ENCODE measurements around the gene TTC9B.

Gene TTC9B

DNA sequence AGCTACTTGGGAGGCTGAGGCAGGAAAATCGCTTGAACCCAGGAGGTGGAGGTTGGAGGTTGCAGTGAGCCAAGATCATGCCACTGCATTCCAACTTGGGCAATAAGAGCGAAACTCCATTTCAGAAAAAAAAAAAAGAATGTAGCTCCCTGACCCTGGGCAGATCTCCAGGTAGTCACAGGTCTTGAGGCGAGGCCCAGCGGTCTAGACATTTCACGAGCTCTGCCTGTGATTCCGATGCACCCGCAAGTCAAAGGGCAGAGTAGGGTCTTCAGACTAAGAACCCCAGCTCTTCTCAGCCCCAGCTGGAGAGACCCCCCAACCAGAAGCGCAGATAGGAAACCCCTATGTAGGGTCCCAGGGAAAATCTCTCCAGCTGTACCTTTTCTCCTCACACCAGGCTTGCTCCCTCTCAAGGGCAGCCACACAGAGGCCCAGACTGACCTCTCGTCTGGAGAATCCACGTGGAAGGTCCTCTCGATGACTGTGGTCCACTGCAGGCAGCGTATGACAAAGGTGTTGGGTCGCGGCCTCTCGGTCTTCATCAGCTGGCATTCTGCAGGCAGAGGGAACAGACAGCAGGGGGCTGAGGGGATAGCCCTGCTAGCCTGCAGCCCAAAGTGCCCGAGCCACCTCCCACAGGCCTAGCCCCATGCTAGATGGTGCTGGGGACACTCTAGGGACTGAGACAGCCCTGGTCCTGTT lies 36.7 kb upstream of the TTC9B start:
- Mint-ChIP-seq H3K36me3 (ENCODE audit: low read depth) (peaks cover 77% of the 10 kb centered on the region), H3K4me1 (ENCODE audit: low read depth) (peaks cover 21% of the 10 kb centered on the region)

GRCh38 chr19:40253611-40254092 lies 35.5 kb upstream of the TTC9B start:
- Mint-ChIP-seq H3K27me3 (no peaks in the 10 kb centered on the region), H3K4me1 (ENCODE audit: low read depth) (peaks cover 17% of the 10 kb centered on the region), H3K36me3 (ENCODE audit: low read depth) (peaks cover 80% of the 10 kb centered on the region), H3K4me3 (no peak overlapping the region), H3K9me3 (no peaks in the 10 kb centered on the region), H3K27ac (no peak overlapping the region)
- no peak for DNase-seq

More for the DNA sequence above, 36.7 kb upstream of the TTC9B start:
- no peak overlapping the region for H3K4me3 Mint-ChIP-seq
- H3K27ac Mint-ChIP-seq, result no peak overlapping the region
- H3K27me3 Mint-ChIP-seq, result no peaks in the 10 kb centered on the region
- no peak for DNase-seq
- H3K9me3 Mint-ChIP-seq, result no peaks in the 10 kb centered on the region

DNA sequence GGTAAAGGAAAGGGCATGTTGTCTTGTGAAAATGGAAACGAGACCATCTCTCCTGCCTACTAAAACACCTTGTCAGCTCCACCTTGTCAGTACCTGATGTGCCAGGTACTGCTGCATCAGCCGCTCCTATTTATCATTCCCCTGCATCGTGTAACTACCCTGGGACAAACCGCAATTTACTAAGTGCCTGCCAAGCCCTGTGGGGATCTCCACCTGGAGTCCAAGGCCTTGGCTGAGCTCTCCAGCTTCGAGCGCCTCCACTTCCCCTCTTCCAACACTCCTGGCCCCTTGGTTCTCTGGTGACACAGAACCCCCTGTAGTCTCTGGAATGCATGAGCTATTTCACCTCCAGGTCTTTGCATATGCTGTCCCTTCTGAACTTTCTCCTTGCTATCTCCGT lies 34.2 kb upstream of the TTC9B start:
- Mint-ChIP-seq H3K27me3 (no peaks in the 10 kb centered on the region), H3K4me3 (no peak overlapping the region), H3K27ac (peak overlapping the region; percentile 22), H3K36me3 (ENCODE audit: low read depth) (peaks cover 86% of the 10 kb centered on the region), H3K9me3 (no peaks in the 10 kb centered on the region), H3K4me1 (ENCODE audit: low read depth) (peaks cover 15% of the 10 kb centered on the region)
- no peak for DNase-seq

DNA sequence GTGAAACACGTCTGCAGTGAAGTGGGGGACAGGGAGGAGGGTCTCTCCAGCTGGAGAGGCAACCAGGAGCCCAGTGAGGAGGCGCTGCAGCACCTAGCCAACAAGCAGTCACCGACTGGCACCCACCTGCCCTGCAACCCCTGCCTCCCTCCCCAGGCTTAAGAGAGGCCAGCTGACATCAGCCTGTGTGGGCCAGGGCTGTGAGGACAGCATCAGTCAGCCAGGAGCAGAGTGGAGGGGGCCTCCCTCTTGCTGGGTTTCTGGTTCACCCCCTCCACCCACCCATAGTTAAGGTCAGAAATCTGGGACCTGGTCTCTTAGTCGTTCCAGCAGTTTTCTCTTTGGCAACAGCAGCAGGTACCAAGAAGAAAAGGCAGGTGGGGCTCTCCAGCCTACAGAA lies 33.8 kb upstream of the TTC9B start:
- H3K27ac Mint-ChIP-seq, result no peak overlapping the region
- no peaks in the 10 kb centered on the region for H3K27me3 Mint-ChIP-seq
- H3K9me3 Mint-ChIP-seq, result no peaks in the 10 kb centered on the region
- H3K36me3 Mint-ChIP-seq (ENCODE audit: low read depth), result peaks cover 87% of the 10 kb centered on the region
- no peak for DNase-seq
- peaks cover 15% of the 10 kb centered on the region for H3K4me1 Mint-ChIP-seq (ENCODE audit: low read depth)
- no peak overlapping the region for H3K4me3 Mint-ChIP-seq

GRCh38 chr19:40251244-40251643 lies 33.1 kb upstream of the TTC9B start:
- Mint-ChIP-seq H3K27me3 (no peaks in the 10 kb centered on the region), H3K36me3 (ENCODE audit: low read depth) (peaks cover 82% of the 10 kb centered on the region), H3K4me1 (ENCODE audit: low read depth) (peaks cover 11% of the 10 kb centered on the region), H3K4me3 (no peak overlapping the region), H3K27ac (no peak overlapping the region), H3K9me3 (no peaks in the 10 kb centered on the region)
- no peak for DNase-seq

- no peak overlapping the region for H3K4me3 Mint-ChIP-seq
- DNase-seq, result no peak
- no peaks in the 10 kb centered on the region for H3K27me3 Mint-ChIP-seq
- peaks cover 74% of the 10 kb centered on the region for H3K36me3 Mint-ChIP-seq (ENCODE audit: low read depth)
- peaks cover 10% of the 10 kb centered on the region for H3K4me1 Mint-ChIP-seq (ENCODE audit: low read depth)
- no peaks in the 10 kb centered on the region for H3K9me3 Mint-ChIP-seq
- H3K27ac Mint-ChIP-seq, result peak overlapping the region; percentile 69
Observed at GRCh38 chr19:40249781-40250180, 31.6 kb upstream of the TTC9B start.

DNA sequence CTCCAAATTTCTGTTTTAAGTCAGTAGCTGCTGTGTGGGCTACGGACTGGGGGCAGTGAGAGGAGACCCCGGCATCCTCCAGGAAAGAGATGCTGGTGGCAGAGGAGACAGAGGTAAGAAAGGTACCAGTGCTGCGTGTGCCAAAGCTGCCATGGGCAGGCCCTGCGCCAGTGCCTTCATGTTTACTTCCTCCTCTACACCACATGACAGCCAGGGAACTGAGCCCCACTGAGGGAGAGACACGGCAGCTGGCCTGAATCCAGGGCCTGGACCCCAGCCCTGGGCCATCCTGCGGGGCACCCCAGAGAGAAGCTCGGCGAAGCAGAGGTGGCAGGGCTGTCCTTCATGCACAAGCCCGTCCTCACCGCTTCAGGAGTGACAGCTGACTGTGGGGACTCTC lies 31.0 kb upstream of the TTC9B start:
- no peak overlapping the region for H3K4me3 Mint-ChIP-seq
- no peak overlapping the region for H3K27ac Mint-ChIP-seq
- H3K4me1 Mint-ChIP-seq (ENCODE audit: low read depth), result peaks cover 10% of the 10 kb centered on the region
- H3K27me3 Mint-ChIP-seq, result no peaks in the 10 kb centered on the region
- no peak for DNase-seq
- H3K9me3 Mint-ChIP-seq, result no peaks in the 10 kb centered on the region
- peaks cover 71% of the 10 kb centered on the region for H3K36me3 Mint-ChIP-seq (ENCODE audit: low read depth)

- peak overlapping the region; percentile 18 for H3K27ac Mint-ChIP-seq
- H3K4me3 Mint-ChIP-seq, result no peak overlapping the region
- peaks cover 64% of the 10 kb centered on the region for H3K36me3 Mint-ChIP-seq (ENCODE audit: low read depth)
- no peaks in the 10 kb centered on the region for H3K9me3 Mint-ChIP-seq
- peaks cover 8% of the 10 kb centered on the region for H3K4me1 Mint-ChIP-seq (ENCODE audit: low read depth)
- DNase-seq, result no peak
- H3K27me3 Mint-ChIP-seq, result no peaks in the 10 kb centered on the region
Observed at GRCh38 chr19:40247735-40248262, 29.6 kb upstream of the TTC9B start.

- no peaks in the 10 kb centered on the region for H3K9me3 Mint-ChIP-seq
- H3K27ac Mint-ChIP-seq, result no peak overlapping the region
- no peak for DNase-seq
- H3K4me3 Mint-ChIP-seq, result no peak overlapping the region
- peaks cover 6% of the 10 kb centered on the region for H3K4me1 Mint-ChIP-seq (ENCODE audit: low read depth)
- peaks cover 63% of the 10 kb centered on the region for H3K36me3 Mint-ChIP-seq (ENCODE audit: low read depth)
- no peaks in the 10 kb centered on the region for H3K27me3 Mint-ChIP-seq
Observed at GRCh38 chr19:40247178-40247577, 29.0 kb upstream of the TTC9B start.

GRCh38 chr19:40246292-40247073 lies 28.3 kb upstream of the TTC9B start:
- Mint-ChIP-seq H3K36me3 (ENCODE audit: low read depth) (peaks cover 63% of the 10 kb centered on the region), H3K4me1 (ENCODE audit: low read depth) (peaks cover 6% of the 10 kb centered on the region), H3K4me3 (no peak overlapping the region), H3K27me3 (no peaks in the 10 kb centered on the region), H3K9me3 (no peaks in the 10 kb centered on the region), H3K27ac (no peak overlapping the region)
- DNase-seq, result no peak

DNA sequence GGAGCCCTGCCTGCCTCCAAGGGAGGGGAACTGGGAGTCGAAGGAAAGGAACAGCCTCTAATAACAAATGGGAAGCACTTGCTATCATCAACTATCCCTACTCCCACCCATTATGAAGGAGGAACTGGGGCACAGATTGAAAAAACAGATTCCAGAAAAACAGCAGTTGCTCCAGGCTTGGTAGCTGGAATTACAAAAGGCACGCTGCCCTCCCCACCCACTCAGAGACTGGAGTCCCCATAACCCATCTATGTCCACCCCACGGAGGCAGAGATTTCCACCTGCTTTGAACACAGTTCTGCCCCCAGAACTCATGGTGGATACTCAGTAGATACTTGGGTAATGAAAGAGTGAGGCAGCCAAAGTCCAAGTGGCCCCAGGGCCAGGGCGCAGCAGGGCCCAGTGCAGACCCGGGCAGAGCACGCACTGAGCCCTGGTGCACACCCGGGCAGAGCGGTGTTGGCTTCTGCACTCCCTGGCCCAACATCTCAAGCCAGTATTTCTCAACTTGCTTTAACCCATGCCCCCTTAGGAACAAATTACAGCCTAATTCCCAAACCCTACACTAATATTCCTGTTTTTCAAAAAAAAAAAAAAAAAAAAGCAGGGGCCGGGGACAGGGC lies 27.4 kb upstream of the TTC9B start:
- Mint-ChIP-seq H3K27ac (no peak overlapping the region), H3K36me3 (ENCODE audit: low read depth) (peaks cover 65% of the 10 kb centered on the region), H3K27me3 (no peaks in the 10 kb centered on the region), H3K9me3 (no peaks in the 10 kb centered on the region), H3K4me3 (no peak overlapping the region), H3K4me1 (ENCODE audit: low read depth) (peaks cover 6% of the 10 kb centered on the region)
- no peak for DNase-seq

- Mint-ChIP-seq H3K27me3 (no peaks in the 10 kb centered on the region), H3K4me3 (no peak overlapping the region), H3K4me1 (ENCODE audit: low read depth) (peaks cover 4% of the 10 kb centered on the region), H3K36me3 (ENCODE audit: low read depth) (peaks cover 63% of the 10 kb centered on the region), H3K27ac (no peak overlapping the region), H3K9me3 (no peaks in the 10 kb centered on the region)
- DNase-seq, result no peak
Observed at GRCh38 chr19:40244579-40245317, 26.6 kb upstream of the TTC9B start.

GRCh38 chr19:40243181-40243580 lies 25.0 kb upstream of the TTC9B start:
- Mint-ChIP-seq H3K27ac (no peak overlapping the region), H3K4me3 (no peak overlapping the region), H3K36me3 (ENCODE audit: low read depth) (peaks cover 70% of the 10 kb centered on the region), H3K4me1 (ENCODE audit: low read depth) (peaks cover 2% of the 10 kb centered on the region), H3K27me3 (no peaks in the 10 kb centered on the region), H3K9me3 (no peaks in the 10 kb centered on the region)
- DNase-seq, result no peak

DNA sequence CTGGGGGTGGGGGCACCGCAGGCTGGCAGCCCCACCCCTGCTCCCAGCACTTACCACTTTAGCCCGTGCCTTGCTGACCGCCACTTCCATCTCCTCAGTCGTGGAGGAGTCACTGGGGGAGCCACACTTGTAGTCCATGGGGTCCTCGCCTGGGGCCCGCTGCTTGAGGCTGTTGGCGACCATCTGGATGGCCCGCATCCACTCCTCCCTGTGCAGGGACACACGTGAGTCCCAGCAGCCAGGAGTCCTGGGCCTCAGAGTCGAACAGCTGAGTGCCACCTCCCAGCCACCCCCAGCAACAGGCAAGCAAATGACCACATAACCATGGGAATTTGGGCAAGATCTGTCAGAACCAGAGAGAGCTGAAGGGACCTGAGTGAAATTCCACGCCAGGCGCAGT lies 24.3 kb upstream of the TTC9B start:
- no peak overlapping the region for H3K4me3 Mint-ChIP-seq
- no peak overlapping the region for H3K27ac Mint-ChIP-seq
- peaks cover 68% of the 10 kb centered on the region for H3K36me3 Mint-ChIP-seq (ENCODE audit: low read depth)
- no peaks in the 10 kb centered on the region for H3K27me3 Mint-ChIP-seq
- DNase-seq, result no peak
- peaks cover under 1% of the 10 kb centered on the region for H3K4me1 Mint-ChIP-seq (ENCODE audit: low read depth)
- H3K9me3 Mint-ChIP-seq, result no peaks in the 10 kb centered on the region

Data from activated T-cell treated with anti-CD3 and anti-CD28 coated beads, Interleukin-2, amount 50 U/mL, for 24 hours (primary cell).